ENCODE data around the gene CBFA2T3.
A peak's percentile ranks its signal among the peaks of the same experiment; 100 is the strongest.

The CBFA2T3 gene

GRCh38 chr16:88870608-88871348 lies 106.2 kb downstream of the CBFA2T3 start:
- no peak for DNase-seq

- no peak for DNase-seq
Observed at GRCh38 chr16:88869673-88869980, 107.4 kb downstream of the CBFA2T3 start.

- DNase-seq = no peak
Observed at GRCh38 chr16:88868974-88869672, 107.9 kb downstream of the CBFA2T3 start.

GRCh38 chr16:88867581-88868246 lies 109.3 kb downstream of the CBFA2T3 start:
- no peak for DNase-seq

- no peak for DNase-seq
Observed at GRCh38 chr16:88866151-88866920, 110.7 kb downstream of the CBFA2T3 start, which contains the start of gene PABPN1L. Gene PABPN1L, minus strand, starts transcription at chr16:88866660. Its CDS starts 54 bp downstream, at chr16:88866606.

GRCh38 chr16:88865742-88866141 lies 111.3 kb downstream of the CBFA2T3 start:
- no peak for DNase-seq

- DNase-seq = no peak
Observed at GRCh38 chr16:88865310-88865709, 111.7 kb downstream of the CBFA2T3 start.

GRCh38 chr16:88864521-88864920 lies 112.5 kb downstream of the CBFA2T3 start:
- no peak for DNase-seq

GRCh38 chr16:88864099-88864498 lies 112.9 kb downstream of the CBFA2T3 start:
- DNase-seq = no peak

- no peak for DNase-seq
Observed at GRCh38 chr16:88863426-88863825, 113.6 kb downstream of the CBFA2T3 start.

- no peak for DNase-seq
Observed at GRCh38 chr16:88862968-88863367, 114.0 kb downstream of the CBFA2T3 start.

- DNase-seq = no peak
Observed at GRCh38 chr16:88861359-88861758, 115.6 kb downstream of the CBFA2T3 start.

- DNase-seq = no peak
Observed at GRCh38 chr16:88859381-88860091, 117.5 kb downstream of the CBFA2T3 start.

GRCh38 chr16:88857728-88858339 lies 119.2 kb downstream of the CBFA2T3 start:
- DNase-seq = peak; percentile 42

GRCh38 chr16:88856828-88857727 lies 119.9 kb downstream of the CBFA2T3 start, which contains the start of the genes GALNS and TRAPPC2L:
Gene GALNS, minus strand, starts transcription at chr16:88856947. Its CDS starts 70 bp downstream, at chr16:88856877.
Gene TRAPPC2L, plus strand, starts transcription at chr16:88857127. Its CDS starts 24 bp downstream, at chr16:88857151.
- peak; percentile 83 for DNase-seq

- no peak for DNase-seq
Observed at GRCh38 chr16:88856122-88856827, 120.7 kb downstream of the CBFA2T3 start.

- no peak for DNase-seq
Observed at GRCh38 chr16:88855736-88856121, 121.3 kb downstream of the CBFA2T3 start.

- DNase-seq = no peak
Observed at GRCh38 chr16:88855176-88855575, 121.8 kb downstream of the CBFA2T3 start.

- DNase-seq = no peak
Observed at GRCh38 chr16:88854306-88855111, 122.5 kb downstream of the CBFA2T3 start.

Measured in NCI-H510A treated with DMSO at 0.1 percent for 48 hours (cell line).